Upper lobe of left lung (tissue), 6 donors: ENCODE measurements around the gene EPHB4. TPM values are rescaled to one million over a fixed set of nuclear protein-coding genes. Genes with fewer than 3 reads are reported as not detected.

ENCODE experiments used
- ATAC-seq, 2 donors: fragments of 200-7000 bp; cut with Tn5 transposase; one replicate each; pipeline ENCODE4 v1.9.1; 2022; ENCODE audit warnings: mild to moderate bottlenecking in 2 of 2, moderate library complexity in 2 of 2; ENCODE audit not compliant: low FRiP score in 2 of 2
- DNase-seq, 2 donors: peaks; one replicate each; pipeline ENCODE4 v3.0.0-alpha.2; 2019 to 2020
- H3K27ac ChIP-seq, 4 donors: fragments of 200-600 bp; sonication (generic); one replicate each; pipeline ENCODE4 v1.5.1; 2016 to 2019
- H3K27me3 ChIP-seq, 4 donors: fragments of 200-600 bp; sonication (generic); one replicate each; pipeline ENCODE4 v1.5.1; 2017 to 2019
- H3K36me3 ChIP-seq, 4 donors: fragments of 200-600 bp; sonication (generic); one replicate each; pipeline ENCODE4 v1.5.1; 2016 to 2019
- H3K4me1 ChIP-seq, 4 donors: fragments of 200-600 bp; sonication (generic); one replicate each; pipeline ENCODE4 v1.5.1; 2018 to 2019
- H3K4me3 ChIP-seq, 4 donors: fragments of 200-600 bp; sonication (generic); one replicate each; pipeline ENCODE4 v1.5.1; 2017 to 2019; ENCODE audit warnings: mild to moderate bottlenecking in 2 of 4, moderate library complexity in 1 of 4
- H3K9me3 ChIP-seq, 4 donors: fragments of 200-600 bp; sonication (generic); one replicate each; pipeline ENCODE4 v1.5.1; 2018 to 2019
- CTCF ChIP-seq, 6 experiments: fragments of 450-650 bp in 4 of 6; fragments of 200-600 bp in 2 of 6; sonication (generic) in 2 of 6; IDR thresholded peaks; one replicate each; pipeline ENCODE4 v1.5.1; 2016 to 2019; ENCODE audit warnings: antibody characterized with exemption in 6 of 6
- EP300 ChIP-seq, 4 donors: sonication (generic); formaldehyde crosslinking; IDR thresholded peaks; one replicate each; pipeline ENCODE4 v1.5.1; 2017; ENCODE audit warnings: antibody characterized with exemption in 4 of 4, control low read depth in 2 of 4
- POLR2A ChIP-seq, 4 donors: fragments of 450-650 bp; IDR thresholded peaks; one replicate each; pipeline ENCODE4 v1.5.1; 2016 to 2017; ENCODE audit warnings: antibody characterized with exemption in 4 of 4, mild to moderate bottlenecking in 2 of 4
- POLR2AphosphoS5 ChIP-seq, 2 donors: sonication (generic); formaldehyde crosslinking; IDR thresholded peaks; one replicate each; pipeline ENCODE4 v1.5.1; 2017; ENCODE audit warnings: antibody characterized with exemption in 2 of 2
- WGBS, 2 donors: methylation state at CpG; one replicate each; pipeline ENCODE4 v1.1.5; 2017 to 2018; 5-methylcytosine and 5-hydroxymethylcytosine counted together
- total RNA-seq, 6 donors: library from RNA; depleted of rRNA in 4 of 6; stranded (reverse); fragments of >200 nt in 4 of 6; gene quantifications; one replicate each; pipeline versions ENCODE4 v1.1.0 to v1.2.1, GENCODE V29; 2016 to 2021
- donor health status: DM: no; HTN: no; CAD: no; lungs with moderate emphysema.
- donor health status: DM: no; HTN: yes; CAD: no; lungs with severe emphysema.

Gene EPHB4
- total RNA-seq, 6 donors from 2014 or later, result 36.7 to 96.5 (median 56.6) TPM

- Histone ChIP-seq H3K9me3 (no peaks in the 10 kb centered on the region), H3K36me3 (peaks cover 0 to 74% (median 39%) of the 10 kb centered on the region in 4 donors), H3K27ac (no peak overlapping the region), H3K4me3 (no peak overlapping the region), H3K4me1 (peaks cover 25 to 36% (median 25%) of the 10 kb centered on the region in 4 donors), H3K27me3 (no peaks in the 10 kb centered on the region)
- no peak for ATAC-seq
- WGBS, 2 donors, result 94 to 96% methylated on average over 9 of the region's 9 CpGs
- DNase-seq, result no peak
- TF ChIP-seq EP300 (IDR thresholded peaks at IDR 0.05) (no peak), POLR2A (IDR thresholded peaks at IDR 0.05) (no peak), POLR2AphosphoS5 (IDR thresholded peaks at IDR 0.05) (no peak), CTCF (IDR thresholded peaks at IDR 0.05) (no peak)
These were observed 21.0 kb downstream of the EPHB4 start for GRCh38 chr7:100806276-100806675.

DNA sequence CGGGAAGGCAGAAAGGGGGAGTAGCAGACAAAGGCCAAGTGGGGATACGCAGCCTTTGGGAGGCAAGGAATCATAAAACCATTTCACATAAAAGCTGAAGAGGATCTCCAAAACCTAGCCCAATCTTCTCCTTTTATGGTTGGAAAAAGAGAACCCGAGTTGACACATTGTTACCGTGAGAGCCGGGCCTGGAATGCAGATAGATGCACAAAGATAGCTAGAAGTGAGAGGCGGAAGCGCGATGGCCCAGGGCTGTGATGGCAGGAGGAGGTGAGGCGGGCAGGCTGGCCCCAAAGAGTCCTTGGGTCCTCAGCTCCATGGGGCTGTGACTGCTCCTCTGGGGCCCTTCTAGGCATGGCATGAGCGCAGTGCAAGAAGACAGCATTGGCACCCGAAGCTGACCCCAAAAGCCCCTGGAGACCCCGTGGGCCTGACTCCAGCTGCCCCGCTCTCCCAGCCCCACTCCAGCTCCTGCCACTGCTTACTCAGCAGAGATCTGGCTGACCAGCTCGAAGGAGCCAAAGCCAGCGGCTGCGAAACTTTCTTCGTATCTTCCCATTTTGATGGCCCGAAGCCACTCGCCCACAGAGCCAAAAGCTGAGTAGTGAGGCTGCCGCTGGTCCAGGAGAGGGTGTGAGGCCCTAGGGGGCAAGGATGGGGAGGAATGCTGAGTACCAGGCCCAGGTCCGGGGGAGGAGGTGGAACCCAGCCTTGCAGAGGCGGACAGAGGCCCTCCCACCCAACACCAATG is 22.5 kb downstream of the EPHB4 start:
- no peaks in the 10 kb centered on the region for H3K9me3 ChIP-seq
- no peak for TF ChIP-seq EP300 (IDR thresholded peaks at IDR 0.05)
- TF ChIP-seq POLR2AphosphoS5 (IDR thresholded peaks at IDR 0.05), result no peak
- TF ChIP-seq CTCF (IDR thresholded peaks at IDR 0.05), result no peak
- no peak for TF ChIP-seq POLR2A (IDR thresholded peaks at IDR 0.05)
- DNase-seq (no peak), ATAC-seq (no peak)
- no peak overlapping the region for H3K4me3 ChIP-seq
- peak overlapping the region in 1 of 4 donors; percentile 54 for H3K27ac ChIP-seq
- WGBS, 2 donors, result 87 to 91% methylated on average over 18 to 22 of the region's 22 CpGs
- H3K27me3 ChIP-seq, result no peaks in the 10 kb centered on the region
- peaks cover 0 to 63% (median 33%) of the 10 kb centered on the region in 4 donors for H3K36me3 ChIP-seq
- peaks cover 32 to 48% (median 37%) of the 10 kb centered on the region in 4 donors for H3K4me1 ChIP-seq

GRCh38 chr7:100803398-100804161 is 23.7 kb downstream of the EPHB4 start:
- peak overlapping the region in 3 of 4 donors; percentile 16 to 28 (median 26) for H3K4me3 ChIP-seq
- H3K36me3 ChIP-seq, result peaks cover 0 to 50% (median 29%) of the 10 kb centered on the region in 4 donors
- no peaks in the 10 kb centered on the region for H3K27me3 ChIP-seq
- TF ChIP-seq CTCF (IDR thresholded peaks at IDR 0.05) (no peak), POLR2AphosphoS5 (IDR thresholded peaks at IDR 0.05) (no peak), POLR2A (IDR thresholded peaks at IDR 0.05) (no peak), EP300 (IDR thresholded peaks at IDR 0.05) (no peak)
- DNase-seq, result peak in 1 of 2 donors; percentile 84
- no peaks in the 10 kb centered on the region for H3K9me3 ChIP-seq
- peak overlapping the region; percentile 23 to 78 (median 72) for H3K27ac ChIP-seq
- 15 to 19% methylated on average over 12 to 19 of the region's 19 CpGs for WGBS, 2 donors
- peaks cover 40 to 59% (median 44%) of the 10 kb centered on the region in 4 donors for H3K4me1 ChIP-seq
- peak; percentile 91 for ATAC-seq

- ATAC-seq (no peak), DNase-seq (no peak)
- peaks cover 40 to 59% (median 44%) of the 10 kb centered on the region in 4 donors for H3K4me1 ChIP-seq
- WGBS, 2 donors, result 38 to 68% methylated on average over 4 of the region's 4 CpGs
- TF ChIP-seq POLR2A (IDR thresholded peaks at IDR 0.05) (no peak), CTCF (IDR thresholded peaks at IDR 0.05) (no peak), POLR2AphosphoS5 (IDR thresholded peaks at IDR 0.05) (no peak), EP300 (IDR thresholded peaks at IDR 0.05) (no peak)
- peak overlapping the region; percentile 23 to 78 (median 72) for H3K27ac ChIP-seq
- no peaks in the 10 kb centered on the region for H3K9me3 ChIP-seq
- H3K27me3 ChIP-seq, result no peaks in the 10 kb centered on the region
- H3K36me3 ChIP-seq, result peaks cover 0 to 44% (median 27%) of the 10 kb centered on the region in 4 donors
- H3K4me3 ChIP-seq, result peak overlapping the region in 3 of 4 donors; percentile 16 to 28 (median 26)
These were observed 24.4 kb downstream of the EPHB4 start for GRCh38 chr7:100802951-100803350.
